Parathyroid adenoma (tissue), 2 donors: ENCODE measurements around the gene FAM204A.

Experiments used
- H2AFZ ChIP-seq: fragments of 300-600 bp; sonication (generic); one replicate; pipeline ENCODE4 v1.7.0; 2017; ENCODE audit warnings: antibody characterized with exemption, mild to moderate bottlenecking
- H3K27ac ChIP-seq: fragments of 300-600 bp; sonication (generic); one replicate; pipeline ENCODE4 v1.7.0; 2017
- H3K27me3 ChIP-seq: fragments of 300-600 bp; sonication (generic); one replicate; pipeline ENCODE4 v1.7.0; 2017; ENCODE audit warnings: low read length; ENCODE audit not compliant: control insufficient read depth, insufficient read depth
- H3K36me3 ChIP-seq: fragments of 300-600 bp; sonication (generic); one replicate; pipeline ENCODE4 v1.7.0; 2017; ENCODE audit warnings: low read length; ENCODE audit not compliant: control insufficient read depth, insufficient read depth
- H3K4me1 ChIP-seq: fragments of 300-600 bp; sonication (generic); one replicate; pipeline ENCODE4 v1.7.0; 2017; ENCODE audit warnings: control low read depth
- H3K4me2 ChIP-seq: fragments of 300-600 bp; sonication (generic); one replicate; pipeline ENCODE4 v1.7.0; 2017; ENCODE audit warnings: low read length
- H3K4me3 ChIP-seq: fragments of 300-600 bp; sonication (generic); one replicate; pipeline ENCODE4 v1.7.0; 2017; ENCODE audit warnings: low read depth, low read length
- H3K79me2 ChIP-seq: fragments of 300-600 bp; sonication (generic); one replicate; pipeline ENCODE4 v1.7.0; 2017; ENCODE audit warnings: control low read depth
- H3K9ac ChIP-seq: fragments of 300-600 bp; sonication (generic); one replicate; pipeline ENCODE4 v1.7.0; 2017; ENCODE audit warnings: mild to moderate bottlenecking
- H3K9me3 ChIP-seq: fragments of 300-600 bp; sonication (generic); one replicate; pipeline ENCODE4 v1.7.0; 2017; ENCODE audit warnings: low read length; ENCODE audit not compliant: control insufficient read depth
- TF ChIP-seq, protein P1 (sequence below): fragments of 300-600 bp; sonication (generic); IDR thresholded peaks from one replicate; pipeline ENCODE4 v1.7.0; 2017; ENCODE audit warnings: antibody characterized with exemption, mild to moderate bottlenecking
- donor health status: primary hyperparathyroidism.

The FAM204A gene

GRCh38 chr10:118341791-118342637 is at the start of gene FAM204A:
Gene FAM204A, minus strand, starts transcription at chr10:118342324. Its CDS starts 5,909 bp downstream, at chr10:118336415.
- TF ChIP-seq, protein P1, sequence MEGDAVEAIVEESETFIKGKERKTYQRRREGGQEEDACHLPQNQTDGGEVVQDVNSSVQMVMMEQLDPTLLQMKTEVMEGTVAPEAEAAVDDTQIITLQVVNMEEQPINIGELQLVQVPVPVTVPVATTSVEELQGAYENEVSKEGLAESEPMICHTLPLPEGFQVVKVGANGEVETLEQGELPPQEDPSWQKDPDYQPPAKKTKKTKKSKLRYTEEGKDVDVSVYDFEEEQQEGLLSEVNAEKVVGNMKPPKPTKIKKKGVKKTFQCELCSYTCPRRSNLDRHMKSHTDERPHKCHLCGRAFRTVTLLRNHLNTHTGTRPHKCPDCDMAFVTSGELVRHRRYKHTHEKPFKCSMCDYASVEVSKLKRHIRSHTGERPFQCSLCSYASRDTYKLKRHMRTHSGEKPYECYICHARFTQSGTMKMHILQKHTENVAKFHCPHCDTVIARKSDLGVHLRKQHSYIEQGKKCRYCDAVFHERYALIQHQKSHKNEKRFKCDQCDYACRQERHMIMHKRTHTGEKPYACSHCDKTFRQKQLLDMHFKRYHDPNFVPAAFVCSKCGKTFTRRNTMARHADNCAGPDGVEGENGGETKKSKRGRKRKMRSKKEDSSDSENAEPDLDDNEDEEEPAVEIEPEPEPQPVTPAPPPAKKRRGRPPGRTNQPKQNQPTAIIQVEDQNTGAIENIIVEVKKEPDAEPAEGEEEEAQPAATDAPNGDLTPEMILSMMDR, result no peak
- Histone ChIP-seq H3K27ac (peak within 1 kb of the TSS; percentile 72), H2AFZ (peak within 1 kb of the TSS; percentile 86)

GRCh38 chr10:118383699-118384098 is 41.6 kb upstream of the FAM204A start:
- TF ChIP-seq, protein P1, result no peak
- H3K27me3 ChIP-seq, result no peaks in the 10 kb centered on the region
- H3K4me1 ChIP-seq, result no peaks in the 10 kb centered on the region
- no peaks in the 10 kb centered on the region for H3K9me3 ChIP-seq
- H3K36me3 ChIP-seq, result no peaks in the 10 kb centered on the region
- H3K4me2 ChIP-seq, result no peak overlapping the region
- no peaks in the 10 kb centered on the region for H3K79me2 ChIP-seq
- no peak overlapping the region for H3K9ac ChIP-seq
- no peak overlapping the region for H3K4me3 ChIP-seq
- no peak overlapping the region for H3K27ac ChIP-seq
- no peak overlapping the region for H2AFZ ChIP-seq

More at GRCh38 chr10:118341791-118342637, at the start of gene FAM204A:
- peak within 1 kb of the TSS; percentile 98 for H3K4me3 ChIP-seq
- H3K4me1 ChIP-seq, result no peaks in the 10 kb centered on the region
- H3K9me3 ChIP-seq, result no peaks in the 10 kb centered on the region
- H3K4me2 ChIP-seq, result peak within 1 kb of the TSS; percentile 98
- H3K79me2 ChIP-seq, result peaks cover 10% of the 10 kb centered on the region
- no peaks in the 10 kb centered on the region for H3K36me3 ChIP-seq
- no peaks in the 10 kb centered on the region for H3K27me3 ChIP-seq
- peak within 1 kb of the TSS; percentile 73 for H3K9ac ChIP-seq

DNA sequence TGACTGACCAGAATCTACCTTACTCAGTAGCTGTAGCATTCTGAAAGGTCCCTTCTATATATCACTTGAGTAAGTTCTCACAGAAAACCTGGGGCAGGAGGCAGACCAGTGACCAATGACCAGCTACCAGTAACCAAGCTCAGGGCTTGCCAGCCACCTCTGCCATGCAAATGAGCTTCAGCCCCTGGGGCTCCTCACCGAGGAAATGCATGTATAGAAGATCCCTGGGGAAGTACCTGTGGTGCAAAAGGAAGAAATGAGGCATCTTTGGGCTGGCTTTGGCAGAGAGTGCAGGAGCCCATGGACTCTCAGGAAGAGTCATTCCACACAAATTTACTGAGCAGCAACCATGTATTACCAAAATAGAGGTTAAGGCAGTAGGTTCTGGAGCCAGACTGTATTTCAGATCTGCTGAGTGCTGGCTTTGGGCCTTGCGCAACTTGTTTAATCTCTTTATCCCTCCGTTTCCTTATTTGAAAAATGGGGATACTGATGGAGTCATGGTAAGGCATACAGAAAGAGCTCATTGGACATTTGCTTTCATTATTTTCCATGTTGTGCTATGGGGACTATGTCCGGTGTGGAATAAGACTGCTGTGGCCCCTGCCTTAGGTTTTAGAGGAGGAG is 41.1 kb upstream of the FAM204A start:
- no peaks in the 10 kb centered on the region for H3K9me3 ChIP-seq
- no peak overlapping the region for H3K27ac ChIP-seq
- H3K79me2 ChIP-seq, result no peaks in the 10 kb centered on the region
- no peaks in the 10 kb centered on the region for H3K27me3 ChIP-seq
- H3K9ac ChIP-seq, result no peak overlapping the region
- no peaks in the 10 kb centered on the region for H3K4me1 ChIP-seq
- H3K36me3 ChIP-seq, result no peaks in the 10 kb centered on the region
- H3K4me3 ChIP-seq, result no peak overlapping the region
- TF ChIP-seq, protein P1, result no peak
- no peak overlapping the region for H3K4me2 ChIP-seq
- H2AFZ ChIP-seq, result no peak overlapping the region

DNA sequence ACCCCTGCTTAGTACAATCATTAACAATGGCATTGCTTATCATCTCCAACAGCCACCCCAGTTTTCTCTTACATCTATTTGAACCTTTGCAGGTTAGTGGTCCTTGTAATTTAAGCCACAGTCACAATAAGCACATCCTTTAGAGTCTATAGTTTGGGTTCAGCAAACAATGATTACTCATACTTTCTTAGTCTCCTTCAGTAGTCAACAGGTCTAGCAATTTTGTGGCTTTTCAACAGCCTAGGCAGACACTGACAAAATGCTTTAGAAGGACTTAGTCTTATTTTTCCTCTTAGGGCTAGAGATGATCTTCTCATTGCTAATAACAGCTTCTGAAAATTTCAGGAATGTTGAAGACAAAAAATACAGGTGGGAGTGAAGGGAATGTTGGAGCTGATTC is 32.3 kb upstream of the FAM204A start:
- no peak overlapping the region for H3K27ac ChIP-seq
- no peaks in the 10 kb centered on the region for H3K4me1 ChIP-seq
- no peak overlapping the region for H3K4me2 ChIP-seq
- no peaks in the 10 kb centered on the region for H3K36me3 ChIP-seq
- TF ChIP-seq, protein P1, result no peak
- no peaks in the 10 kb centered on the region for H3K27me3 ChIP-seq
- H3K4me3 ChIP-seq, result no peak overlapping the region
- no peaks in the 10 kb centered on the region for H3K9me3 ChIP-seq
- no peak overlapping the region for H3K9ac ChIP-seq
- H2AFZ ChIP-seq, result no peak overlapping the region
- no peaks in the 10 kb centered on the region for H3K79me2 ChIP-seq
